IMR-90 (cell line): ENCODE data around the gene CDHR2.

Source experiments
- BHLHE40 ChIP-seq: fragments of 150-350 bp; IDR thresholded peaks from 2 replicates; pipeline ENCODE4 v1.6.1; 2016; ENCODE audit warnings: mild to moderate bottlenecking, low read depth, low read length
- CHD1 ChIP-seq: IDR thresholded peaks from 2 replicates; pipeline ENCODE4 v1.6.1; 2012; ENCODE audit warnings: low read depth, low read length, improper control_type of control experiment
- CTCF ChIP-seq: conservative IDR thresholded peaks from 2 replicates; pipeline ENCODE4 v1.5.1; 2012; ENCODE audit warnings: mild to moderate bottlenecking, low read depth, low read length, improper control_type of control experiment
- POLR2A ChIP-seq: IDR thresholded peaks from 2 replicates; pipeline ENCODE4 v1.6.1; 2012; ENCODE audit warnings: mild to moderate bottlenecking, low read depth, low read length
- RAD21 ChIP-seq: IDR thresholded peaks from 2 replicates; pipeline ENCODE4 v1.6.1; 2012; ENCODE audit warnings: low read length, improper control_type of control experiment
- SMC3 ChIP-seq: fragments of 150-350 bp; IDR thresholded peaks from 2 replicates; pipeline ENCODE4 v1.6.1; 2016; ENCODE audit warnings: low read depth, mild to moderate bottlenecking, antibody characterized with exemption, low read length, moderate library complexity

- TF ChIP-seq POLR2A = no peak
- TF ChIP-seq CTCF = no peak
- TF ChIP-seq SMC3 = no peak
- TF ChIP-seq BHLHE40 = no peak
- no peak for TF ChIP-seq CHD1
- no peak for TF ChIP-seq RAD21
Observed at GRCh38 chr5:176595386-176595943, 46.3 kb downstream of the CDHR2 start.
